Measurements from ENCODE around the gene ANKH.

Gene ANKH

GRCh38 chr5:14659821-14660607, 211.6 kb downstream of the ANKH start:
- DNase-seq = no peak

GRCh38 chr5:14656898-14657297, 214.7 kb downstream of the ANKH start:
- DNase-seq = no peak

- no peak for DNase-seq
These were observed 216.3 kb downstream of the ANKH start for GRCh38 chr5:14655146-14655741.
